ENCODE results near the gene GAL3ST2.
"Not testable (repeated sequence)": the region's sequence is repeated elsewhere in the genome, so short reads cannot be mapped to it uniquely, and the experiment has no call there.

The GAL3ST2 gene

GRCh38 chr2:241769819-241770184, 6.8 kb upstream of the GAL3ST2 start:
- DNase-seq = no peak

GRCh38 chr2:241770185-241770935, 6.3 kb upstream of the GAL3ST2 start:
- no peak for DNase-seq

GRCh38 chr2:241770936-241771285, 5.7 kb upstream of the GAL3ST2 start:
- DNase-seq = no peak

- no peak for DNase-seq
Measured at GRCh38 chr2:241771286-241772062, 5.1 kb upstream of the GAL3ST2 start.

- DNase-seq = no peak
Measured at GRCh38 chr2:241772063-241772499, 4.5 kb upstream of the GAL3ST2 start.

- DNase-seq = peak; percentile 69
Measured at GRCh38 chr2:241773511-241774418, 2.9 kb upstream of the GAL3ST2 start.

GRCh38 chr2:241774419-241775222, 2.0 kb upstream of the GAL3ST2 start:
- DNase-seq = peak; percentile 83

GRCh38 chr2:241775223-241776177, 1.1 kb upstream of the GAL3ST2 start:
- DNase-seq = peak; percentile 12

GRCh38 chr2:241777170-241777685, 606 bp downstream of the GAL3ST2 start:
- DNase-seq = no peak

- no peak for DNase-seq
Measured at GRCh38 chr2:241777686-241778627, 1.3 kb downstream of the GAL3ST2 start.

- no peak for DNase-seq
Measured at GRCh38 chr2:241780939-241781569, 4.4 kb downstream of the GAL3ST2 start.

GRCh38 chr2:241782053-241782452, 5.4 kb downstream of the GAL3ST2 start:
- not testable (repeated sequence) for DNase-seq

GRCh38 chr2:241788135-241788534, 11.5 kb downstream of the GAL3ST2 start:
- no peak for DNase-seq

GRCh38 chr2:241788572-241788971, 11.9 kb downstream of the GAL3ST2 start:
- no peak for DNase-seq

GRCh38 chr2:241791385-241791784, 14.8 kb downstream of the GAL3ST2 start:
- not testable (repeated sequence) for DNase-seq

GRCh38 chr2:241793385-241793784, 16.8 kb downstream of the GAL3ST2 start:
- DNase-seq = no peak

- no peak for DNase-seq
Measured at GRCh38 chr2:241794250-241794823, 17.7 kb downstream of the GAL3ST2 start.
